Fibroblast of pulmonary artery (primary cell): ENCODE results near the gene PGAM5.

Source experiments
- DNase-seq: peaks from one replicate; pipeline ENCODE4 v3.0.0-alpha.2; 2010; ENCODE audit warnings: low read depth
- H3K4me3 ChIP-seq: replicated peaks from 2 replicates; pipeline ENCODE4 v1.5.1; 2011; ENCODE audit warnings: low read depth, mild to moderate bottlenecking, control low read depth, low read length, moderate library complexity
- CTCF ChIP-seq: IDR thresholded peaks from 2 replicates; pipeline ENCODE4 v1.5.1; 2011; ENCODE audit warnings: mild to moderate bottlenecking, control low read depth, low read length, inconsistent platforms; ENCODE audit errors: missing control alignments

PGAM5 gene

GRCh38 chr12:132766380-132767085, 55.9 kb downstream of the PGAM5 start:
- DNase-seq: peak; percentile 66
- no peak for TF ChIP-seq CTCF
- no peak overlapping the region for H3K4me3 ChIP-seq

DNA sequence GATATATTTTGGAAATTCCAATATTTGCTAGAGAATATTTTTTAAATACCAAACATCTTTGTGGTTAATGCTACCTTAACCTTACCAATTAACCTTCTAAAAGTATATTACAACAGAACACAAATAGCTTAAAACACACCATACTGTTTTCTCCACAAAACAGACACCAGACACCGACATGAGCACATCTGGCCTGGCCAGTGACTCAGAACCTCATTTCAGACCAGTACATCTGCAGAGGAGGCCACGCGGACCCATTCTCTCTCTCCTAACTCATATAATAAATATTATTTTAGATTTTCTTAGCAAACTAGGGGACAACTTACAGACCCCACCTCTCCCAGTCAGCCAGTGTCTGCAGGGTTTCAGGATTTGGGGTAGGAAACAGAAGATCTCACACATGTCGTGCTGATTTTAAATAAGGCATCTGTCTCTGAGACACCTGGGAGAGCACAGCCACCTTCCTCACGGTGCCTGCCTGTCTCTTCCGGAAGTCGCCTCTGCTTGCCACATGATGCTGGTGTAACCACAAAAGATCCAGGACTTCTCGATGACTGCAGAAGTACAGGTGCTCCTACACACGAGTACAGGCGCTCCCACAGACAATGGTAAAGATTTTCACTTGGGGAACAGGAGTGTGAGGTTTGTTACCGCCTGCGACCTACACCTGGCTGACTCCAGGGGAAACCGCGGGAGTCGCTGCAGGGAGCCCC, 60.6 kb downstream of the PGAM5 start:
- TF ChIP-seq CTCF: no peak
- DNase-seq: no peak
- H3K4me3 ChIP-seq: no peak overlapping the region
